A549 treated with Hydrocortisone at 1 μM for 4 hours (cell line): ENCODE results near the gene CCDC172. TPM values are rescaled to one million over a fixed set of nuclear protein-coding genes. Genes with fewer than 3 reads are reported as not detected.

ENCODE experiments used
- total RNA-seq: library from RNA; stranded (reverse); fragments of 200-300 nt; extraction: Qiagen RNA extraction; gene quantifications from 5 replicates; pipeline ENCODE4 v1.2.3, GENCODE V29; 2022

CCDC172 gene
- total RNA-seq = not detected in 5 replicates

GRCh38 chr10:116324227-116324950, at the start of gene CCDC172:
CCDC172 (plus strand) TSS chr10:116324448; CDS start chr10:116325012, 564 bp downstream.

GRCh38 chr10:116427671-116428070, 103.4 kb downstream of the CCDC172 start, which contains the start of gene PNLIPRP3:
PNLIPRP3 (plus strand) TSS chr10:116427847; CDS start chr10:116428013, 166 bp downstream.

Other genes starting within 250 kb of the CCDC172 start
- 7.7 to 10.4 TPM (median 10.3 TPM) in 5 replicates for gene GFRA1, start 51.2 kb upstream of the CCDC172 start, total RNA-seq
- 0.03 to 0.05 TPM in 2 of 5 replicates, not detected in the others for gene PNLIPRP3, start 103.4 kb downstream of the CCDC172 start, total RNA-seq
- 0.07 to 0.09 TPM in 2 of 5 replicates, not detected in the others for gene PNLIP, start 221.5 kb downstream of the CCDC172 start, total RNA-seq